Activated T-helper 1 cell treated with anti-CD3 and anti-CD28 coated beads, Interleukin-12 subunit alpha, Interleukin-12 subunit beta, Interleukin-2, Interleukin-4 antibody, amounts not matched to agents 30 ng/mL and 10 ng/mL and 1 ng/mL, durations not matched to agents 14 hours and 24 hours and 36 hours (primary cell): ENCODE results near the gene NOTCH2. TPM values are rescaled to one million over a fixed set of nuclear protein-coding genes. Genes with fewer than 3 reads are reported as not detected.
A peak's percentile ranks its signal among the peaks of the same experiment; 100 is the strongest.

ENCODE experiments used
- DNase-seq: peaks from one replicate; pipeline ENCODE4 v3.0.0; 2021; ENCODE audit warnings: low spot score
- H3K27ac Mint-ChIP-seq: one replicate; pipeline ENCODE4 v1.8.0; 2021; ENCODE audit warnings: mild to moderate bottlenecking, mixed read lengths
- H3K27me3 Mint-ChIP-seq: one replicate; pipeline ENCODE4 v1.8.0; 2022; ENCODE audit warnings: mild to moderate bottlenecking, moderate library complexity, mixed read lengths; ENCODE audit not compliant: insufficient read depth
- H3K36me3 Mint-ChIP-seq: one replicate; pipeline ENCODE4 v1.8.0; 2021; ENCODE audit warnings: low read depth, mixed read lengths
- H3K4me1 Mint-ChIP-seq: one replicate; pipeline ENCODE4 v1.8.0; 2021; ENCODE audit warnings: low read depth, mixed read lengths
- H3K4me3 Mint-ChIP-seq: one replicate; pipeline ENCODE4 v1.8.0; 2021; ENCODE audit warnings: mild to moderate bottlenecking, moderate library complexity, mixed read lengths
- H3K9me3 Mint-ChIP-seq: one replicate; pipeline ENCODE4 v1.8.0; 2021; ENCODE audit warnings: mixed read lengths
- intact Hi-C: fragments of 100-400 bp; cut with micrococcal nuclease; formaldehyde crosslinking; loops from one replicate; pipeline ENCODE4 v1.15.1; 2024
- total RNA-seq: library from RNA; stranded (reverse); gene quantifications from 2 replicates; pipeline ENCODE4 v1.2.3, GENCODE V29; 2022

The NOTCH2 gene
- total RNA-seq, 1 donor from 2014 or later, result 110 TPM

- H3K4me1 Mint-ChIP-seq, result no peaks in the 10 kb centered on the region
- intact Hi-C loops, result no loop called here
- peaks cover 26% of the 10 kb centered on the region for H3K27me3 Mint-ChIP-seq
- H3K4me3 Mint-ChIP-seq, result no peak overlapping the region
- H3K27ac Mint-ChIP-seq, result no peak overlapping the region
- no peaks in the 10 kb centered on the region for H3K36me3 Mint-ChIP-seq
- no peaks in the 10 kb centered on the region for H3K9me3 Mint-ChIP-seq
- DNase-seq, result no peak
Measured at GRCh38 chr1:119878171-119878570, 191.3 kb downstream of the NOTCH2 start.

- intact Hi-C loops, result no loop called here
- Mint-ChIP-seq H3K9me3 (no peaks in the 10 kb centered on the region), H3K36me3 (no peaks in the 10 kb centered on the region), H3K4me1 (peaks cover 5% of the 10 kb centered on the region), H3K27ac (no peak overlapping the region), H3K27me3 (peaks cover 17% of the 10 kb centered on the region), H3K4me3 (no peak overlapping the region)
- no peak for DNase-seq
Measured at GRCh38 chr1:119874186-119874585, 195.3 kb downstream of the NOTCH2 start.

GRCh38 chr1:119873135-119874015, 196.1 kb downstream of the NOTCH2 start:
- H3K36me3 Mint-ChIP-seq, result no peaks in the 10 kb centered on the region
- H3K27ac Mint-ChIP-seq, result no peak overlapping the region
- peaks cover 5% of the 10 kb centered on the region for H3K4me1 Mint-ChIP-seq
- H3K27me3 Mint-ChIP-seq, result peaks cover 17% of the 10 kb centered on the region
- no peaks in the 10 kb centered on the region for H3K9me3 Mint-ChIP-seq
- no peak overlapping the region for H3K4me3 Mint-ChIP-seq
- intact Hi-C loops, result no loop called here
- DNase-seq, result no peak

GRCh38 chr1:119871881-119872280, 197.6 kb downstream of the NOTCH2 start:
- H3K36me3 Mint-ChIP-seq, result no peaks in the 10 kb centered on the region
- peaks cover 10% of the 10 kb centered on the region for H3K4me1 Mint-ChIP-seq
- no peaks in the 10 kb centered on the region for H3K9me3 Mint-ChIP-seq
- intact Hi-C loops, result no loop called here
- H3K4me3 Mint-ChIP-seq, result no peak overlapping the region
- peaks cover 17% of the 10 kb centered on the region for H3K27me3 Mint-ChIP-seq
- H3K27ac Mint-ChIP-seq, result no peak overlapping the region
- no peak for DNase-seq

GRCh38 chr1:119870917-119871596, 198.4 kb downstream of the NOTCH2 start:
- no peaks in the 10 kb centered on the region for H3K9me3 Mint-ChIP-seq
- peaks cover 23% of the 10 kb centered on the region for H3K27me3 Mint-ChIP-seq
- intact Hi-C loops, result no loop called here
- no peak overlapping the region for H3K27ac Mint-ChIP-seq
- H3K4me1 Mint-ChIP-seq, result peaks cover 15% of the 10 kb centered on the region
- no peak overlapping the region for H3K4me3 Mint-ChIP-seq
- DNase-seq, result peak; percentile 46
- no peaks in the 10 kb centered on the region for H3K36me3 Mint-ChIP-seq

GRCh38 chr1:119869995-119870394, 199.5 kb downstream of the NOTCH2 start:
- peaks cover 15% of the 10 kb centered on the region for H3K4me1 Mint-ChIP-seq
- DNase-seq, result no peak
- H3K9me3 Mint-ChIP-seq, result no peaks in the 10 kb centered on the region
- no peak overlapping the region for H3K4me3 Mint-ChIP-seq
- no peaks in the 10 kb centered on the region for H3K36me3 Mint-ChIP-seq
- H3K27ac Mint-ChIP-seq, result no peak overlapping the region
- peaks cover 30% of the 10 kb centered on the region for H3K27me3 Mint-ChIP-seq
- intact Hi-C loops, result no loop called here

GRCh38 chr1:119868176-119868575, 201.3 kb downstream of the NOTCH2 start:
- Mint-ChIP-seq H3K4me1 (peaks cover 15% of the 10 kb centered on the region), H3K27me3 (peaks cover 35% of the 10 kb centered on the region), H3K27ac (no peak overlapping the region), H3K36me3 (no peaks in the 10 kb centered on the region), H3K4me3 (no peak overlapping the region), H3K9me3 (no peaks in the 10 kb centered on the region)
- intact Hi-C loops, result no loop called here
- DNase-seq, result no peak

GRCh38 chr1:119866451-119866850, 203.0 kb downstream of the NOTCH2 start:
- no peak overlapping the region for H3K4me3 Mint-ChIP-seq
- H3K27ac Mint-ChIP-seq, result no peak overlapping the region
- H3K4me1 Mint-ChIP-seq, result peaks cover 15% of the 10 kb centered on the region
- H3K9me3 Mint-ChIP-seq, result no peaks in the 10 kb centered on the region
- peaks cover 45% of the 10 kb centered on the region for H3K27me3 Mint-ChIP-seq
- no peak for DNase-seq
- intact Hi-C loops, result no loop called here
- no peaks in the 10 kb centered on the region for H3K36me3 Mint-ChIP-seq

GRCh38 chr1:119865627-119866026, 203.8 kb downstream of the NOTCH2 start:
- no peak for DNase-seq
- Mint-ChIP-seq H3K4me3 (no peak overlapping the region), H3K4me1 (peaks cover 13% of the 10 kb centered on the region), H3K27ac (no peak overlapping the region), H3K36me3 (no peaks in the 10 kb centered on the region), H3K27me3 (peaks cover 42% of the 10 kb centered on the region), H3K9me3 (no peaks in the 10 kb centered on the region)
- intact Hi-C loops, result no loop called here

GRCh38 chr1:119862276-119862675, 207.2 kb downstream of the NOTCH2 start:
- no peak overlapping the region for H3K4me3 Mint-ChIP-seq
- intact Hi-C loops, result no loop called here
- H3K27me3 Mint-ChIP-seq, result peaks cover 38% of the 10 kb centered on the region
- no peaks in the 10 kb centered on the region for H3K9me3 Mint-ChIP-seq
- peaks cover 34% of the 10 kb centered on the region for H3K4me1 Mint-ChIP-seq
- no peak overlapping the region for H3K27ac Mint-ChIP-seq
- DNase-seq, result no peak
- no peaks in the 10 kb centered on the region for H3K36me3 Mint-ChIP-seq

Other genes starting within 250 kb of the NOTCH2 start
- not detected in 2 replicates for gene ADAM30, start 173.1 kb downstream of the NOTCH2 start, total RNA-seq
- gene SEC22B, start 106.9 kb upstream of the NOTCH2 start, total RNA-seq, result 22.3 and 22.6 TPM in 2 replicates